ENCODE data around the gene IL36B. TPM values are rescaled to one million over a fixed set of nuclear protein-coding genes. Genes with fewer than 3 reads are reported as not detected.

The IL36B gene
- total RNA-seq, 1 donor from 2014 or later: not detected

Other genes with a start within 250 kb of the IL36B start
- 8.2 TPM for gene IL1B, start 216.1 kb downstream of the IL36B start, total RNA-seq
- gene IL37, start 141.7 kb downstream of the IL36B start, total RNA-seq: not detected
- not detected for gene IL36G, start 74.9 kb downstream of the IL36B start, total RNA-seq
- not detected for gene IL36A, start 47.4 kb downstream of the IL36B start, total RNA-seq
- not detected for gene IL36RN, start 6.3 kb upstream of the IL36B start, total RNA-seq
- not detected for gene IL1F10, start 15.1 kb upstream of the IL36B start, total RNA-seq
- gene IL1RN, start 74.7 kb upstream of the IL36B start, total RNA-seq: 8.9 TPM
- 13.2 TPM for gene PSD4, start 121.1 kb upstream of the IL36B start, total RNA-seq
- gene PAX8, start 226.1 kb upstream of the IL36B start, total RNA-seq: 5.3 TPM